H9 (cell line): ENCODE data around the gene GSG1L. TPM values are rescaled to one million over a fixed set of nuclear protein-coding genes. Genes with fewer than 3 reads are reported as not detected.

Experiments
- DNase-seq: peaks from one replicate; pipeline ENCODE4 v3.0.0-alpha.2; 2017
- H2AFZ ChIP-seq: one replicate; pipeline ENCODE4 v1.6.1; 2013; ENCODE audit warnings: mild to moderate bottlenecking, low read length, control low read depth, moderate library complexity
- H2AK5ac ChIP-seq: 2 replicates; pipeline ENCODE4 v1.6.1; 2013; ENCODE audit warnings: low read length, control low read depth, mixed read lengths; ENCODE audit not compliant: insufficient read length
- H2BK120ac ChIP-seq: one replicate; pipeline ENCODE4 v1.6.1; 2013; ENCODE audit warnings: low read depth, mild to moderate bottlenecking, low read length, control low read depth, inconsistent platforms; ENCODE audit not compliant: poor library complexity, severe bottlenecking
- H2BK12ac ChIP-seq: 2 replicates; pipeline ENCODE4 v1.6.1; 2013; ENCODE audit warnings: low read length, control low read depth, mixed read lengths, low read depth; ENCODE audit not compliant: insufficient read length
- H2BK15ac ChIP-seq: 2 replicates; pipeline ENCODE4 v1.6.1; 2013; ENCODE audit warnings: low read depth, low read length, control low read depth
- H2BK20ac ChIP-seq: one replicate; pipeline ENCODE4 v1.6.1; 2013; ENCODE audit warnings: low read depth, mild to moderate bottlenecking, low read length, control low read depth, inconsistent platforms; ENCODE audit not compliant: poor library complexity, severe bottlenecking
- H2BK5ac ChIP-seq: 2 replicates; pipeline ENCODE4 v1.6.1; 2013; ENCODE audit warnings: low read length, control low read depth, mixed read lengths; ENCODE audit not compliant: insufficient read length
- H3K14ac ChIP-seq: 2 replicates; pipeline ENCODE4 v1.6.1; 2013; ENCODE audit warnings: low read length, control low read depth; ENCODE audit not compliant: insufficient read depth
- H3K18ac ChIP-seq: 2 replicates; pipeline ENCODE4 v1.6.1; 2013; ENCODE audit warnings: low read depth, mild to moderate bottlenecking, mixed read lengths, low read length, control low read depth; ENCODE audit not compliant: insufficient read length
- H3K23ac ChIP-seq: 2 replicates; pipeline ENCODE4 v1.6.1; 2013; ENCODE audit warnings: low read length, control low read depth, mixed read lengths, low read depth; ENCODE audit not compliant: insufficient read length
- H3K23me2 ChIP-seq: 2 replicates; pipeline ENCODE4 v1.6.1; 2013; ENCODE audit warnings: low read depth, mild to moderate bottlenecking, mixed read lengths, low read length, control low read depth; ENCODE audit not compliant: insufficient read length, poor library complexity, severe bottlenecking
- H3K27ac ChIP-seq: 2 replicates; pipeline ENCODE4 v1.5.1; 2013; ENCODE audit warnings: low read length, control low read depth, mixed read lengths, low read depth; ENCODE audit not compliant: insufficient read length
- H3K27me3 ChIP-seq: 2 replicates; pipeline ENCODE4 v1.6.1; 2013; ENCODE audit warnings: low read length, control low read depth, inconsistent platforms; ENCODE audit not compliant: insufficient read depth
- H3K4ac ChIP-seq: 2 replicates; pipeline ENCODE4 v1.6.1; 2013; ENCODE audit warnings: low read depth, mild to moderate bottlenecking, control low read depth, inconsistent platforms, low read length, moderate library complexity
- H3K4me1 ChIP-seq: 2 replicates; pipeline ENCODE4 v1.6.1; 2013; ENCODE audit warnings: low read length, control low read depth, inconsistent platforms; ENCODE audit not compliant: insufficient read depth
- H3K4me2 ChIP-seq: 2 replicates; pipeline ENCODE4 v1.6.1; 2013; ENCODE audit warnings: low read length, control low read depth, mixed read lengths; ENCODE audit not compliant: insufficient read length, insufficient read depth
- H3K56ac ChIP-seq: 2 replicates; pipeline ENCODE4 v1.6.1; 2013; ENCODE audit warnings: low read depth, mild to moderate bottlenecking, mixed read lengths, low read length, control low read depth; ENCODE audit not compliant: insufficient read length
- H3K79me1 ChIP-seq: 2 replicates; pipeline ENCODE4 v1.6.1; 2013; ENCODE audit warnings: low read depth, mild to moderate bottlenecking, moderate library complexity, low read length, control low read depth, inconsistent platforms; ENCODE audit not compliant: insufficient read depth, poor library complexity, severe bottlenecking
- H3K79me2 ChIP-seq: 2 replicates; pipeline ENCODE4 v1.6.1; 2013; ENCODE audit warnings: low read length, control low read depth, inconsistent platforms; ENCODE audit not compliant: insufficient read depth
- H3K9ac ChIP-seq: 2 replicates; pipeline ENCODE4 v1.6.1; 2013; ENCODE audit warnings: low read length, control low read depth, mixed read lengths; ENCODE audit not compliant: insufficient read length; ENCODE audit errors: extremely low read depth
- H3K9me3 ChIP-seq: one replicate; pipeline ENCODE4 v1.6.1; 2013; ENCODE audit warnings: low read depth, low read length, inconsistent platforms; ENCODE audit not compliant: control insufficient read depth
- H3T11ph ChIP-seq: one replicate; pipeline ENCODE4 v1.6.1; 2013; ENCODE audit warnings: mild to moderate bottlenecking, low read length, control low read depth, inconsistent platforms
- H4K20me1 ChIP-seq: one replicate; pipeline ENCODE4 v1.6.1; 2013; ENCODE audit not compliant: control insufficient read depth, insufficient read length, insufficient read depth
- H4K5ac ChIP-seq: 2 replicates; pipeline ENCODE4 v1.6.1; 2013; ENCODE audit warnings: low read depth, mild to moderate bottlenecking, mixed read lengths, low read length, control low read depth; ENCODE audit not compliant: insufficient read length
- H4K8ac ChIP-seq: replicated peaks from 2 replicates; pipeline ENCODE4 v1.6.1; 2013; ENCODE audit warnings: low read length, control low read depth, mixed read lengths, low read depth; ENCODE audit not compliant: insufficient read length
- H4K91ac ChIP-seq: 2 replicates; pipeline ENCODE4 v1.6.1; 2013; ENCODE audit warnings: low read depth, mild to moderate bottlenecking, moderate library complexity, mixed read lengths, low read length, control low read depth; ENCODE audit not compliant: insufficient read length
- H3K27ac Mint-ChIP-seq, 3 experiments: 2 replicates in 2 of 3; 3 replicates in 1 of 3; pipeline ENCODE4 v1.8.0; 2020 to 2021; ENCODE audit warnings: mixed read lengths in 3 of 3, mild to moderate bottlenecking in 1 of 3, moderate library complexity in 1 of 3
- H3K27me3 Mint-ChIP-seq: 2 replicates; pipeline ENCODE4 v1.8.0; 2021; ENCODE audit warnings: low read depth, mild to moderate bottlenecking, moderate library complexity, mixed read lengths
- H3K36me3 Mint-ChIP-seq, 3 experiments: 2 replicates in 2 of 3; 3 replicates in 1 of 3; pipeline ENCODE4 v1.8.0; 2020 to 2021; ENCODE audit warnings: low read depth in 3 of 3, mixed read lengths in 3 of 3; ENCODE audit not compliant: insufficient read depth in 1 of 3
- H3K4me1 Mint-ChIP-seq, 2 experiments: 2 replicates each; pipeline ENCODE4 v1.8.0; 2020; ENCODE audit warnings: mixed read lengths in 2 of 2
- H3K4me3 Mint-ChIP-seq, 2 experiments: 2 replicates in 1 of 2; 3 replicates in 1 of 2; pipeline ENCODE4 v1.8.0; 2020 to 2021; ENCODE audit warnings: mild to moderate bottlenecking in 2 of 2, mixed read lengths in 2 of 2, moderate library complexity in 1 of 2
- H3K9me3 Mint-ChIP-seq, 2 experiments: 2 replicates in 1 of 2; 3 replicates in 1 of 2; pipeline ENCODE4 v1.8.0; 2020; ENCODE audit warnings: mild to moderate bottlenecking in 2 of 2, mixed read lengths in 2 of 2, moderate library complexity in 1 of 2
- CTCF ChIP-seq: fragments of 200-600 bp; sonication (generic); conservative IDR thresholded peaks from 3 replicates; pipeline ENCODE4 v1.8.0; 2021; ENCODE audit warnings: antibody characterized with exemption, mild to moderate bottlenecking
- WGBS: extraction: QIAGEN DNeasy Blood & Tissue Kit; methylation state at CpG from one replicate; pipeline ENCODE4 v1.1.7; 2013; ENCODE audit warnings: missing lambda C conversion rate, low lambda C conversion rate, mixed read lengths; ENCODE audit not compliant: insufficient read length; ENCODE audit errors: extremely low coverage; 5-methylcytosine and 5-hydroxymethylcytosine counted together
- total RNA-seq: library from RNA; stranded (reverse); gene quantifications from 2 replicates; pipeline ENCODE4 v1.2.1, GENCODE V29; 2021

GSG1L gene
- total RNA-seq, 1 experiment from 2014 or later = 0.35 TPM

- Histone ChIP-seq H2BK15ac (no peak overlapping the region), H4K8ac (no peak overlapping the region), H3K56ac (no peak overlapping the region), H3K14ac (no peak overlapping the region), H3K9ac (no peak overlapping the region), H2BK5ac (no peak overlapping the region), H2BK12ac (no peak overlapping the region), H3K4me2 (no peak overlapping the region), H3K79me1 (no peaks in the 10 kb centered on the region), H3K9me3 (no peaks in the 10 kb centered on the region), H3K79me2 (no peaks in the 10 kb centered on the region), H2AFZ (no peak overlapping the region), H3T11ph (no peak overlapping the region), H3K23ac (no peak overlapping the region), H2BK20ac (no peak overlapping the region), H2AK5ac (no peak overlapping the region), H4K91ac (no peak overlapping the region), H3K18ac (no peak overlapping the region), H3K4me1 (no peaks in the 10 kb centered on the region), H3K4ac (no peak overlapping the region), H3K27ac (no peak overlapping the region), H3K23me2 (no peaks in the 10 kb centered on the region), H4K20me1 (no peaks in the 10 kb centered on the region), H2BK120ac (no peak overlapping the region), H3K27me3 (no peaks in the 10 kb centered on the region), H4K5ac (no peak overlapping the region)
- no CpG with 5 or more reads among the region's 13 CpGs for WGBS
- H3K4me3 Mint-ChIP-seq = no peak overlapping the region
- no peak for TF ChIP-seq CTCF
- DNase-seq = no peak
- no peaks in the 10 kb centered on the region; a peak in 1 of 7 replicates for H3K36me3 Mint-ChIP-seq
- no peaks in the 10 kb centered on the region for H3K27me3 Mint-ChIP-seq
- peaks cover 0 to 9% of the 10 kb centered on the region in 2 experiments; a peak in 2 of 4 replicates for H3K4me1 Mint-ChIP-seq
- no peak overlapping the region; a peak in 1 of 7 replicates for H3K27ac Mint-ChIP-seq
- no peaks in the 10 kb centered on the region for H3K9me3 Mint-ChIP-seq
These were observed 286.0 kb downstream of the GSG1L start for GRCh38 chr16:27777527-27777926.
